ENCODE results near the gene PRKCA.
"Not testable (repeated sequence)": the region's sequence is repeated elsewhere in the genome, so short reads cannot be mapped to it uniquely, and the experiment has no call there.

Gene PRKCA

DNA sequence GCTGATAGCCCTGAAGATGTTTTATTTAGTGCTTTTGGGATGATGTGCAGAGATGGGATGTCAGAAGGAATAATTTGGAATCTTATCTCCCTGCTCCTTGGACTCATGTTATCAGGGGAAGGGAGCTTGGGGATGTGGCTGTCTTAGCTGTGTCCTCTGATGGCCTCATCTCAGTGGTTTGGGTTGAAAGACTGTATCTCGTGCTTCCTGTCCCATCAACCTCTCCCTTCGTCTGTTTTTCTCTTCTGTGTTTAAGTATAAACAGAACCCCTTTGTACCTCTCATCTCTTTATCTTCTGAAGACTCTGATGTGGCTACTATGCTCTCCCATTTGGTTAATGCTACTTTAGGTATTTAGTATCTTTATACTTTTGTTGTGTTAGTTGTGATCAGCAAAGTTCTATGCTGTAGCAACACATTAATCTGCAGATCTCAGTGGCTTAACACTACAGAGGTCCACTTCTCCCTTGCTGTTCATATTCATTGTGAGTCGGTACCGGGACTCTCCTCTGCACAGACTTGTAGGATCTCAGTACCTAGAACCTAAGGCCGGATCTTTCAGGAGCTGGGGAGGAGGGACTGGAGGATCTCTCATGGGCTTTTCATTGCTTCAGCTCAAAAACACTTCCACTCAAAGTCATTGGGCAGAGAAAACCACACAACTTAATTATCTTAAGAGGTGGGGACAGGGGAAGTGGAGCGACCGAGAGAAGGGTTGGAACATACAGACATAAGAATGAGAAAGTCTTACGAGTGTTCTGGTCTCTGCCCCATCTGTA, 28.8 kb downstream of the PRKCA start:
- no peak for DNase-seq

DNA sequence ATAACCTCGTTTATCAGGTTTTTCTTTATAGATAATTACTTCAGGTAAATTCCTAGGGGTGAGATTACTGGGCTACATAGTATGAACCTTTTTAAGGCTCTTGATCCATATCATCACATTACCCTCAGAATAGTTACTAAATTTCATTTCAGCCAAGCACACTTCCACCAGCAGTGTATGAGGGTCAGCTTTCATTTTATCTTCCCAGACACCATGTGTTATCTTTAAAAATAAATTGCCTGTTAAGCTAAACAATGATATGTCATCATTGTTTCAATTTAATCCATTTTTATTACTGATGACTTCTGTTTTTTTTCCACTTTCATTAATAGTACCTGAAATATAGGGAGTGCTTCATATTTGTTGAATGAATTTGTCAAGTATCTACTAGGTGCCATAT, 33.4 kb downstream of the PRKCA start:
- no peak for DNase-seq

- DNase-seq = no peak
These were observed 34.9 kb downstream of the PRKCA start for GRCh38 chr17:66337268-66337667.

- DNase-seq = no peak
These were observed 35.6 kb downstream of the PRKCA start for GRCh38 chr17:66337866-66338485.

DNA sequence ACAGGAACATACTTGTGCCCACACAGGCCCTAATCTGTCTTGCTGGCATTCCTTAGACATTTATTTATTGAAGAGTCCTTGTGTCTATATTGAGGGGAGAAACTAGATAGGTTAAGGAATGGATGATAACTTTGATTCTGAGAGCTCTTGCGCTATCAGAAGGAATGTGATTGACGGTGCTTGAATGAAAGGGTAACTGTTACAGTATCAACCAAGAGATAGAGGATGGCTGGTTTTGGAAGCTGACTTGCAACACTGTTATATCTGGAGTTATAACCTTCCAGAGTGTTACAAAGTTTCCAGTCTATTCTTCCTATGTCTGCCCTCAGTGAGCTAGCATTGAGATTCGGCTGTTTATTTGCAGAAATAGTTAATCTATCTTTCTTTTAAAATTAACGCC, 36.5 kb downstream of the PRKCA start:
- DNase-seq = no peak

- DNase-seq = no peak
These were observed 37.1 kb downstream of the PRKCA start for GRCh38 chr17:66339561-66339960.

DNA sequence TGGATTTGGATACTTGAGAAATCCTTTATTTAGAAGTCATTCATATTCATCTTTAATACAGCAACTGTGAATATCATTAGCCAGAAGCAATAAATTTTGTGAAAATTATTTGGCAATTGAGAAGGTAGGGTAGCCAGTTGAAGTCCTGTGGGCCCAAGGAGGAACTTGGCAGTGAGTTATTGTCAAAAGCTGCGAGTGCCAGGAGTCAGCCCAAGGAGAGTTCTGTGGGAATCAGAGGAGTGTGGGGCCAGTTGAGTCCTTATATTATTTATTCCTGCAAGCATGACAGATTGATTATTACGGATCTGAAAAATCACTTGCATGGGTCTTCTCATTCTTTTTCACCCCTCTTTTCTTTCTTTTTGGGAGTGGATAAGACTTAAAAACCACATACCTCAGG, 38.3 kb downstream of the PRKCA start:
- DNase-seq = no peak

GRCh38 chr17:66341462-66341861, 39.0 kb downstream of the PRKCA start:
- no peak for DNase-seq

DNA sequence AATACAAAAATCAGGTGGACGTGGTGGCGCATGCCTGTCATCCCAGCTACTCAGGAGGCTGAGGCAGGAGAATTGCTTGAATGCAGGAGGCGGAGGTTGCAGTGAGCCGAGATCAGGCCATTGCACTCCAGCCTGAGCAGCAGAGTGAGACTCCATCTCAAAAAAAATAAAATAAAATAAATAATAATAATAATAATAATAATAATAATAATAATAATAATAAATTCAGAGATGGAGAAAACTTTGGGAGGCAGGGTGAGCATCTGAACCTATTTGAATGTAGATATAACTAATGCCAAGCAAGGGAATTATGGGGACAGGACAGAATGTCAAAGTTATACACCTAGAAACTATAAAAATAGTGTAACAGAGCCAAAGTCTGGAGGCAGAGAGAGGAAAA, 39.9 kb downstream of the PRKCA start:
- not testable (repeated sequence) for DNase-seq

DNA sequence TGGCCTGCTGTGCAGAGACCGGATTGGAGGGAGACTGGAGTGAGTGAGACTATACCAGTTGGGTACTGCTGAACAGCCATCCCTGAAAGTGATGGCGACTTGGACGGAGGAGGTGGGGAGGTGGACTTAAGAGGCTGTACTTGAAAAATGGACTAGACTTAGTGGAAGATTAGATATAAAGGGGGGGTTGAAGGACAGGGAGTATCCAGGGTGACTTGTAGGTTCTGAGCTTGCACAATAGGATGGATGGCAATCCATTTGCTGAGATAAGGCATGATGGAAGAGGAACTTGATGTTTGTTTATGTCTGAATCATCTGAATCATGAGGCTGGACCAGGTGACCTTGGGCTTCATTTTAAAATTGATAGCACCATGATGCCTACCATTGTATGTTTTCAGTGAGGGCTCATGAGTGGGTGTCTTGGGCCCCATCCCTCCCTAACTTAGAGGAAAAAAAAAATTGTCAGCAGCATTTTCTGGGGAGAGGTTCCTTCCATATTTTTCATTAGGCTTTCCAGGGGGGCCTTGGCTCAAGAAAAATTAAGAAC, 41.2 kb downstream of the PRKCA start:
- DNase-seq = no peak

GRCh38 chr17:66344473-66344872, 42.1 kb downstream of the PRKCA start:
- no peak for DNase-seq

DNA sequence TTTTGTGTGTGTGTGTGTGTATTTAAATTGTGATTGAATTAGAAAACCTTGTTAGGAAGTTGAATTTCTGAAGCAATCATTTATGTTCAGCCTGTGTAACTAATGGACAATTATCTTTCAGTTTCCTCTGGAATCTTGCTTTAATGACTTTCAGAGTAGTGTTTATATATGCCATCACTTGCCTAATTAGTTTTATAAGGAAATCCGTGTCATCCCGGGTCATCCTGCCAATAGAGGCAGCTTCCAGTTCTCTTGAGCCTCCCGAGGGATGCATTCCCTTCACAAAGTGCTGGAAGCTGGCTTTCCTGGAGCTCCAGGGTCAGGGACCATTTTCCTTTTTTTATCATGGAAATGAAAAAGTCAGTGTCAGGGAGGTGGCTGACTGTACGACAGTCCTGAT, 42.9 kb downstream of the PRKCA start:
- no peak for DNase-seq

DNA sequence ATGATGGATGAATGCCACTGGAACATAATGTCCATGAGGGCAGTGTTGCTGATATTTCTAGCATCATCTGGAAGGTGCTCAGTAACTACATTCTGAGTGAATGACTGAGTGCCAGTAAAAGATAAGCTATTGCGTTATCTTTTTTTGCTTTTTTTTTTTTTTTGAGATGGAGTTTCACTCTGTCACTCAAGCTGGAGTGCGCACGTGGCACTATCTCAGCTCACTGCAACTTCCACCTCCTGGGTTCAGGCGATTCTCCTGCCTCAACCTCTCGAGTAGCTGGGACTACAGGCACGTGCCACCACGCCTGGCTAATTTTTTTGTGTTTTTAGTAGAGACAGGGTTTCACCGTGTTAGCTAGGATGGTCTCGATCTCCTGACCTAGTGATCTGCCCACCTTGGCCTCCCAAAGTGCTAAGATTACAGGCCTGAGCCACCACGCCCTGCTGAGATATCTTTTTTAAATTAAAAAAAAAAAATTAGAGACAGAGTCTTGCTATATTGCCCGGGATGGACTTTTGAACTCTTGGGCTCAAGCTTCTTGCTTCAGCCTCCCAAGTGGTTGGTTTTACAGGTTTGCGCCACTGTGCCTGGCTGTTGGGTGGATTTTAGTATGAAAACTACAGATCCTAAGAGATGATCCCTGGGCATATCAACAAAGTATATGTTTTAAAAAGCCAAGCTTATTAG, 43.7 kb downstream of the PRKCA start:
- DNase-seq = not testable (repeated sequence)

DNA sequence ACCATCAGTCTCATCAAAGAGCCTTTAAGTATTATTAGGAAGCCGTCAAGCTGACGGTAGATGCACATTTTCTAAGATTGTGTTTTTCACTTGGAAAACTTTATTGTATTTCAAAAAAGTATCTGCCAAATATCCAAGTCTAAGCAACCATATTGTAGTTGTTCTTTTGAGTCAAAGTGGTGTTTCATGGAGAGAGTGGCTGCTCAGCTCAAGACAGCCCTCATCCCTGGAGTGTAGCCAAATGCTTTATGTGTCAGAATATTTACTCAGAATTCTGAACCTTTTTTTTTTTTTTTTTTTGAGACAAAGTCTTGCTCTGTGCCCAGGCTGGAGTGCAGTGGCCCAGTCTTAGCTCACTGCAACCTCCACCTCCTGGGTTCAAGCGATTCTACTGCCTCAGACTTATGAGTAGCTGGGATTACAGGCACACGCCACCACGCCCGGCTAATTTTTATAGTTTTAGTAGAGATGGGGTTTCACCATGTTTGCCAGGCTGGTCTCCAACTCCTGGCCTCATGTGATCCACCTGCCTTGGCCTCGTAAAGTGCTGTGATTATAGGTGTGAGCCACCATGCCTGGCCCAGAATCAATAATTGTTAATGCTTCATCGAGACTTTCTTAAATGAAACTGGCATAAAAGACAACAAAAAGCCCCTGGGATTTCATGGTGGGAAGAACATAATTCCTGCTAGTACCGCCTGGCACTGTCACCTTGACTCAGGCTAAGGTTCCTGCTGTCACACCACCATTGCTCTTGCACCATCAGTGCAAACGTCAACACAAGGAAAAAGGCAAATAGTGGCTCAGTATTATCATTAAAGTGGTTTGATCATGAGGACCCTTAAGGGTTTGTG, 45.5 kb downstream of the PRKCA start:
- DNase-seq = no peak

DNA sequence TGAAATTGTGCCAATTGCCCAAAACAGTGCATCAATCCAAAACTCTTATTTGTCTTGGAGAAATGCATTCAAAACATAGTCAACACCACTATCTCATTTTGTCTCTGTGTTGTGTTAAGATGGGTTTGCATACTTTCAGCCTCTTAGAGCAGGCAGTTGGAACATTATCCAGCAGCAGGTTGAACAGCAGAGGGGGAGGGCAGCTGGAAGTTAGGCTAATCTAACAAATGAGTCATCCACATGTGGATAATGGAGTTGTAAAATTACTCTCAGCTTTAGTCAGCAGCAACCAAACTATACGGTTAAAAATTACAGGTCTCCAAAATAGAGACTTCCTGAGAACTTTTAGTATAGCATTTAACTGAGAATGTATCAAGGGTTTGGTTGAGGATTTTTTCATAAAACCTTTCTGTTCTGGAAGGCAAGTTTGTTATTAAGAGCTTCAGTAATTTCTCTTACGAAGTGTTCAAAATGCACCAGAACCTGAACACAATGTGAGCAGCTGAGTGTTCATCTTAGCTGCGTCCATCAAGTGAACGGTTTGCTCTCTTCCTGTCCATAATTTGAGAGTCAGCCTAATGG, 46.3 kb downstream of the PRKCA start:
- no peak for DNase-seq

- no peak for DNase-seq
These were observed 47.3 kb downstream of the PRKCA start for GRCh38 chr17:66349521-66350254.

GRCh38 chr17:66350576-66350975, 48.2 kb downstream of the PRKCA start:
- not testable (repeated sequence) for DNase-seq

GRCh38 chr17:66351033-66351432, 48.6 kb downstream of the PRKCA start:
- no peak for DNase-seq

GRCh38 chr17:66351701-66352100, 49.3 kb downstream of the PRKCA start:
- no peak for DNase-seq

- no peak for DNase-seq
These were observed 51.6 kb downstream of the PRKCA start for GRCh38 chr17:66353937-66354401.

GRCh38 chr17:66354472-66354871, 52.1 kb downstream of the PRKCA start:
- no peak for DNase-seq

- DNase-seq = no peak
These were observed 52.6 kb downstream of the PRKCA start for GRCh38 chr17:66354981-66355380.
